Activated T-cell treated with anti-CD3 and anti-CD28 coated beads, Interleukin-2, amount 50 U/mL, for 72 hours (primary cell): ENCODE data around the gene ALOX12B. TPM values are rescaled to one million over a fixed set of nuclear protein-coding genes. Genes with fewer than 3 reads are reported as not detected.
"Not testable (repeated sequence)": the region's sequence is repeated elsewhere in the genome, so short reads cannot be mapped to it uniquely, and the experiment has no call there.

Experiments used
- ATAC-seq, 2 donors: fragments of 150-1000 bp; cut with Tn5 transposase; replicated peaks in 1 of 2; 2 replicates each; pipeline ENCODE4 v1.10.0; 2021; ENCODE audit warnings: moderate library complexity in 2 of 2, mild to moderate bottlenecking in 1 of 2
- DNase-seq, 2 donors: peaks; one replicate each; pipeline ENCODE4 v3.0.0; 2021 to 2022; ENCODE audit warnings: mixed read lengths in 1 of 2
- H3K27ac Mint-ChIP-seq: one replicate; pipeline ENCODE4 v1.8.0; 2022; ENCODE audit warnings: mild to moderate bottlenecking, moderate library complexity, mixed read lengths
- H3K27me3 Mint-ChIP-seq: one replicate; pipeline ENCODE4 v1.8.0; 2022; ENCODE audit warnings: low read depth, mixed read lengths
- H3K36me3 Mint-ChIP-seq, 2 donors: one replicate each; pipeline ENCODE4 v1.8.0; 2022; ENCODE audit warnings: mixed read lengths in 2 of 2, mild to moderate bottlenecking in 1 of 2; ENCODE audit not compliant: insufficient read depth in 2 of 2
- H3K4me1 Mint-ChIP-seq: one replicate; pipeline ENCODE4 v1.8.0; 2022; ENCODE audit warnings: low read depth, mixed read lengths
- H3K4me3 Mint-ChIP-seq, 2 donors: one replicate each; pipeline ENCODE4 v1.8.0; 2022; ENCODE audit warnings: mild to moderate bottlenecking in 2 of 2, mixed read lengths in 2 of 2, moderate library complexity in 2 of 2
- H3K9me3 Mint-ChIP-seq, 2 donors: one replicate each; pipeline ENCODE4 v1.8.0; 2022; ENCODE audit warnings: mixed read lengths in 2 of 2
- total RNA-seq, 2 donors: library from RNA; stranded (reverse); gene quantifications; one replicate each; pipeline ENCODE4 v1.2.3, GENCODE V29; 2022

The ALOX12B gene
- total RNA-seq, 2 donors from 2014 or later, result 1.3 to 4.1 TPM

DNA sequence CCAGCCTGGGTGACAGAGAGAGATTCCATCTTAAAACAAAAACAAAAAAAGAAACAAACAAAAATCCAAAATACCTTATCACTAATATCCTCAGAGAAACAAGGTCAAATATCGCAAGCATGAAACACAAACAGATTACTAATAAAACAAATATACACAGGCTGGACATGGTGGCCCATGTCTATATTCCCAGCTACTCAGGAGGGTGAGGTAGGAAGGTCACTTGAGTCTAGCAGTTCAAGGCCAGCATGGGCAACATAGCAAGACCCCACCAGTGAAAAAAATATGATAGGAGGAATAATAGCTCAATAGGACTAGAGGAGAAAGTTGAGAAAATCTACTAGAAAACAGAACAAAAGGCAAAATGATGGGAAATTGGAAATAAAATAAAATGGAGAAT, 55.6 kb downstream of the ALOX12B start:
- Mint-ChIP-seq H3K4me1 (no peaks in the 10 kb centered on the region), H3K9me3 (no peaks in the 10 kb centered on the region)

GRCh38 chr17:8031261-8031661, 56.3 kb downstream of the ALOX12B start:
- Mint-ChIP-seq H3K9me3 (no peaks in the 10 kb centered on the region), H3K27ac (no peak overlapping the region), H3K27me3 (peaks cover 29% of the 10 kb centered on the region), H3K4me3 (no peak overlapping the region), H3K36me3 (no peaks in the 10 kb centered on the region), H3K4me1 (no peaks in the 10 kb centered on the region)
- ATAC-seq, result no peak
- DNase-seq, result no peak

More for the DNA sequence above, 55.6 kb downstream of the ALOX12B start:
- H3K27me3 Mint-ChIP-seq, result peaks cover 27% of the 10 kb centered on the region
- no peak for DNase-seq
- ATAC-seq, result no peak
- H3K4me3 Mint-ChIP-seq, result no peak overlapping the region
- no peaks in the 10 kb centered on the region for H3K36me3 Mint-ChIP-seq
- H3K27ac Mint-ChIP-seq, result no peak overlapping the region

DNA sequence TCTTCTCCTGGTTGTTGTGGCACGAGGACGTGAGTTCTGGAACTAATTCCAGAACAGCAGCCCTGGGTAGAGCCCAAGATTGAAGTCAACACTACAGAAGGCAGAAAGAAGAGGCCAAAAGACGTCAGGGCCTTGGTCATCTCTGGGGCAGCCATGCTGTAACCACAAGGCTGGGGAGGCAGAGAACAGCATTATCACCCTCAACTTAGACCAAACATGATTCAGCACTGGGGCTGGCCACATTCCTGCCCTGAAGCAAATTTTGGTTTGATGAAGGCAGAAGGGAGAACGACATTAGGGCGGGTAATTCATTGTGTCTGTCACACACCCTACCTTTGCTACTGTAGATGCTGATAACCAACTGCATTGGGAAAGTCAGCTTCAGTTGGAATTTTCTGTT, 58.4 kb downstream of the ALOX12B start:
- no peaks in the 10 kb centered on the region for H3K4me1 Mint-ChIP-seq
- H3K27me3 Mint-ChIP-seq, result peaks cover 29% of the 10 kb centered on the region
- no peaks in the 10 kb centered on the region for H3K9me3 Mint-ChIP-seq
- ATAC-seq (no peak), DNase-seq (no peak)
- H3K27ac Mint-ChIP-seq, result no peak overlapping the region
- no peaks in the 10 kb centered on the region for H3K36me3 Mint-ChIP-seq
- H3K4me3 Mint-ChIP-seq, result no peak overlapping the region

GRCh38 chr17:8025176-8025911, 62.2 kb downstream of the ALOX12B start:
- H3K4me3 Mint-ChIP-seq, result no peak overlapping the region
- H3K27me3 Mint-ChIP-seq, result peaks cover 29% of the 10 kb centered on the region
- H3K27ac Mint-ChIP-seq, result no peak overlapping the region
- H3K36me3 Mint-ChIP-seq, result no peaks in the 10 kb centered on the region
- ATAC-seq (no peak), DNase-seq (no peak)
- no peaks in the 10 kb centered on the region for H3K9me3 Mint-ChIP-seq
- peaks cover 5% of the 10 kb centered on the region for H3K4me1 Mint-ChIP-seq

- not testable (repeated sequence) for H3K27ac Mint-ChIP-seq, H3K4me3 Mint-ChIP-seq, H3K36me3 Mint-ChIP-seq, DNase-seq, H3K9me3 Mint-ChIP-seq, ATAC-seq
- Mint-ChIP-seq H3K27me3 (peaks cover 30% of the 10 kb centered on the region), H3K4me1 (peaks cover 13% of the 10 kb centered on the region)
Measured at GRCh38 chr17:8024161-8024560, 63.4 kb downstream of the ALOX12B start.

Other genes starting within 250 kb of the ALOX12B start
- 1 to 10 TPM; 5.2 to 5.3 TPM for gene TMEM88, start 232.7 kb downstream of the ALOX12B start, total RNA-seq
- 10 to 100 TPM; 42.7 to 43.5 TPM for gene NAA38, start 230.2 kb downstream of the ALOX12B start, total RNA-seq
- gene CYB5D1, start 229.7 kb downstream of the ALOX12B start, total RNA-seq, result 10 to 100 TPM in 1 of 2 donors, 1 to 10 TPM in 1; 6.7 to 10.2 TPM
- 100 to 1,000 TPM; 133 to 140 TPM for gene CHD3, start 198.9 kb downstream of the ALOX12B start, total RNA-seq
- 1 to 10 TPM; 2.5 to 3.7 TPM for gene RNF227, start 171.4 kb downstream of the ALOX12B start, total RNA-seq
- 10 to 100 TPM; 10.2 to 10.3 TPM for gene KCNAB3, start 157.9 kb downstream of the ALOX12B start, total RNA-seq
- gene TRAPPC1, start 155.8 kb downstream of the ALOX12B start, total RNA-seq, result 100 to 1,000 TPM; 139 to 150 TPM
- gene CNTROB, start 155.5 kb downstream of the ALOX12B start, total RNA-seq, result 10 to 100 TPM; 61.0 to 62.6 TPM
- under 1 TPM in 1 of 2 donors, not detected in 1; 0.34 TPM for gene GUCY2D, start 85.1 kb downstream of the ALOX12B start, total RNA-seq
- gene ALOX15B, start 48.7 kb downstream of the ALOX12B start, total RNA-seq, result under 1 TPM; 0.14 TPM
- not detected for gene ALOXE3, start 30.8 kb upstream of the ALOX12B start, total RNA-seq
- 1 to 10 TPM; 1.5 to 4.3 TPM for gene HES7, start 36.4 kb upstream of the ALOX12B start, total RNA-seq
- 10 to 100 TPM; 58.2 to 78.5 TPM for gene PER1, start 64.7 kb upstream of the ALOX12B start, total RNA-seq
- gene VAMP2, start 75.2 kb upstream of the ALOX12B start, total RNA-seq, result 10 to 100 TPM; 71.3 to 73.6 TPM
- gene TMEM107, start 88.7 kb upstream of the ALOX12B start, total RNA-seq, result 10 to 100 TPM; 45.1 to 50.8 TPM
- 1 to 10 TPM; 9.6 TPM for gene BORCS6, start 102.5 kb upstream of the ALOX12B start, total RNA-seq
- gene AURKB, start 122.9 kb upstream of the ALOX12B start, total RNA-seq, result 100 to 1,000 TPM; 146 to 167 TPM
- 10 to 100 TPM; 48.2 to 62.9 TPM for gene CTC1, start 160.3 kb upstream of the ALOX12B start, total RNA-seq
- 10 to 100 TPM; 59.9 to 72.2 TPM for gene PFAS, start 161.6 kb upstream of the ALOX12B start, total RNA-seq
- gene RANGRF, start 201.0 kb upstream of the ALOX12B start, total RNA-seq, result 10 to 100 TPM; 59.2 to 73.8 TPM
- gene SLC25A35, start 207.7 kb upstream of the ALOX12B start, total RNA-seq, result 1 to 10 TPM; 5.3 to 6.1 TPM
- not detected for gene ARHGEF15, start 222.5 kb upstream of the ALOX12B start, total RNA-seq